ENCODE measurements around the gene AIPL1.

GRCh38 chr17:6413065-6413464, 21.9 kb downstream of the AIPL1 start:
- TF ChIP-seq CTCF (IDR thresholded peaks at IDR 0.05) (peak in 5 of 7 experiments; percentile 18 to 33 (median 27)), POLR2A (IDR thresholded peaks at IDR 0.05) (no peak)
